ENCODE results near the gene NFKBIE. TPM values are rescaled to one million over a fixed set of nuclear protein-coding genes. Genes with fewer than 3 reads are reported as not detected.

Gene NFKBIE
- polyA plus RNA-seq, 1 donor (not counting 4 experiments of a cell fraction or from before 2014, with no cell fraction given): 7.3 TPM

DNA sequence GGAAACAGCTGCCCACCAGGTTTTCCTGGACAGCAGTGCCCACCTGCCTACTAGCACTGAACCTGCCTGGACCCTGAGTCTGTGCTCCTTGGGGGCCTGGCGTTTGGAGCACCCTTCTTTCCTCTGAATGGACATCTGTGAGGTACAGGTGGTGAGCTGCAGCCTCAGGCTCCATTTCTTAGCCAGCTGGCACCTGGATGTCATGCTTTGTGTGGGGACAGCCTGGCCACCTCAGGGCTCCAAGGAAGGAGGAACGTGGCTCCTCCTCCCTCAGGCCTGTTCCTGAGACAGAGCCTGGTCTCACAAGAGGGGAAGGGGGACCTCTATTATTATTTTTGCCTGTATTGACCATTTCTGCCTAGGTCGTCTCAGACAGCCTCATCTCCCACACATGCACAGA is 13.0 kb upstream of the NFKBIE start:
- no peak overlapping the region for H2AFZ ChIP-seq (ENCODE audit: control insufficient read depth, low read length)
- peaks cover 43% of the 10 kb centered on the region for H3K27me3 ChIP-seq (ENCODE audit: control insufficient read depth, extremely low read depth, insufficient read depth, low read length)
- no peak for FAIRE-seq
- no peak for DNase-seq (ENCODE audit: low read depth, low spot score)
- dilution Hi-C loops (cut with MboI; ENCODE audit: extremely low pct_ligation_motif_present, low sequenced_read_pairs): no loop called here
- TF ChIP-seq, protein P1, sequence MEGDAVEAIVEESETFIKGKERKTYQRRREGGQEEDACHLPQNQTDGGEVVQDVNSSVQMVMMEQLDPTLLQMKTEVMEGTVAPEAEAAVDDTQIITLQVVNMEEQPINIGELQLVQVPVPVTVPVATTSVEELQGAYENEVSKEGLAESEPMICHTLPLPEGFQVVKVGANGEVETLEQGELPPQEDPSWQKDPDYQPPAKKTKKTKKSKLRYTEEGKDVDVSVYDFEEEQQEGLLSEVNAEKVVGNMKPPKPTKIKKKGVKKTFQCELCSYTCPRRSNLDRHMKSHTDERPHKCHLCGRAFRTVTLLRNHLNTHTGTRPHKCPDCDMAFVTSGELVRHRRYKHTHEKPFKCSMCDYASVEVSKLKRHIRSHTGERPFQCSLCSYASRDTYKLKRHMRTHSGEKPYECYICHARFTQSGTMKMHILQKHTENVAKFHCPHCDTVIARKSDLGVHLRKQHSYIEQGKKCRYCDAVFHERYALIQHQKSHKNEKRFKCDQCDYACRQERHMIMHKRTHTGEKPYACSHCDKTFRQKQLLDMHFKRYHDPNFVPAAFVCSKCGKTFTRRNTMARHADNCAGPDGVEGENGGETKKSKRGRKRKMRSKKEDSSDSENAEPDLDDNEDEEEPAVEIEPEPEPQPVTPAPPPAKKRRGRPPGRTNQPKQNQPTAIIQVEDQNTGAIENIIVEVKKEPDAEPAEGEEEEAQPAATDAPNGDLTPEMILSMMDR (optimal IDR thresholded peaks at IDR 0.05 in 1 of 3, IDR thresholded peaks at IDR 0.05 in 1 of 3, conservative IDR thresholded peaks at IDR 0.05 in 1 of 3; ENCODE audit: extremely low read depth in 1 of 3, insufficient read depth in 2 of 3, low read length in 3 of 3): no peak
- TF ChIP-seq EZH2 (IDR thresholded peaks at IDR 0.05; ENCODE audit: low read length): no peak
- H3K36me3 ChIP-seq (ENCODE audit: control insufficient read depth in 2 of 2, extremely low read depth in 1 of 2, insufficient read depth in 2 of 2, low read length in 2 of 2): no peaks in the 10 kb centered on the region
- H3K4me3 ChIP-seq (ENCODE audit: control insufficient read depth in 2 of 3, extremely low read depth in 1 of 3, insufficient read depth in 2 of 3, low read depth in 1 of 3, low read length in 3 of 3): no peak overlapping the region
- H3K9me1 ChIP-seq (ENCODE audit: control insufficient read depth, extremely low read depth, insufficient read depth, low read length): no peaks in the 10 kb centered on the region
- no peak overlapping the region for H3K9ac ChIP-seq (ENCODE audit: control insufficient read depth, extremely low read depth, insufficient read depth, low read length)
- H3K4me1 ChIP-seq (ENCODE audit: control insufficient read depth, extremely low read depth, insufficient read depth, low read length): no peaks in the 10 kb centered on the region
- no peaks in the 10 kb centered on the region for H3K9me3 ChIP-seq (ENCODE audit: control insufficient read depth, low read depth, low read length)
- H3K4me2 ChIP-seq (ENCODE audit: control insufficient read depth, extremely low read depth, insufficient read depth, low read depth, low read length): no peak overlapping the region
- H4K20me1 ChIP-seq (ENCODE audit: control insufficient read depth, extremely low read depth, insufficient read depth, low read length): no peaks in the 10 kb centered on the region
- no peaks in the 10 kb centered on the region for H3K79me2 ChIP-seq (ENCODE audit: control insufficient read depth, insufficient read depth, low read length)
- no peak overlapping the region for H3K27ac ChIP-seq (ENCODE audit: control insufficient read depth, insufficient read depth, low read length)

DNA sequence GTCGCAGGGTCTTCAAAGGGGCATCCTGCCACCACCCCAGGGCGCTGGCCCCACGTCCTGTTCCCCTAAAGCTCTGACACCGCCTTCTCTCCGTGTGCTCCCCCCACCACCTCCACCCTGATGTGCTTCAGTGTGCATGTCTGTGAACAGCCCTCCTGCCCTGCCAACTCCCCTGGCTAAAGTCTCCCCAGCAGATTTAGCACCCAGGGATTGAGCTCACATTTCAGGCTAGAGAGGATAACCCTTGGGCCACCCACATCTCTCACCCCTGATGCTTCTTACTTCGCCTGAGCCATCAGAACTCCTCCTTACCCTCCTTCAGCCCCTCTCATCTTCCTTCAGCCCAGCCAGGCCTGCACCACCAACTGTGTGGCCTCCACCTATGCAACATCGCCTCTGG is 12.4 kb upstream of the NFKBIE start:
- DNase-seq (ENCODE audit: low read depth, low spot score) (no peak), FAIRE-seq (no peak)
- H3K27me3 ChIP-seq (ENCODE audit: control insufficient read depth, extremely low read depth, insufficient read depth, low read length): peaks cover 48% of the 10 kb centered on the region
- TF ChIP-seq EZH2 (IDR thresholded peaks at IDR 0.05; ENCODE audit: low read length): no peak
- TF ChIP-seq, protein P1 (optimal IDR thresholded peaks at IDR 0.05 in 1 of 3, IDR thresholded peaks at IDR 0.05 in 1 of 3, conservative IDR thresholded peaks at IDR 0.05 in 1 of 3; ENCODE audit: extremely low read depth in 1 of 3, insufficient read depth in 2 of 3, low read length in 3 of 3): no peak
- no peak overlapping the region for H3K4me3 ChIP-seq (ENCODE audit: control insufficient read depth in 2 of 3, extremely low read depth in 1 of 3, insufficient read depth in 2 of 3, low read depth in 1 of 3, low read length in 3 of 3)
- H3K4me1 ChIP-seq (ENCODE audit: control insufficient read depth, extremely low read depth, insufficient read depth, low read length): no peaks in the 10 kb centered on the region
- H3K36me3 ChIP-seq (ENCODE audit: control insufficient read depth in 2 of 2, extremely low read depth in 1 of 2, insufficient read depth in 2 of 2, low read length in 2 of 2): no peaks in the 10 kb centered on the region
- H3K9ac ChIP-seq (ENCODE audit: control insufficient read depth, extremely low read depth, insufficient read depth, low read length): no peak overlapping the region
- H3K9me3 ChIP-seq (ENCODE audit: control insufficient read depth, low read depth, low read length): no peaks in the 10 kb centered on the region
- H3K9me1 ChIP-seq (ENCODE audit: control insufficient read depth, extremely low read depth, insufficient read depth, low read length): no peaks in the 10 kb centered on the region
- H3K79me2 ChIP-seq (ENCODE audit: control insufficient read depth, insufficient read depth, low read length): no peaks in the 10 kb centered on the region
- no peak overlapping the region for H3K27ac ChIP-seq (ENCODE audit: control insufficient read depth, insufficient read depth, low read length)
- no peaks in the 10 kb centered on the region for H4K20me1 ChIP-seq (ENCODE audit: control insufficient read depth, extremely low read depth, insufficient read depth, low read length)
- dilution Hi-C loops (cut with MboI; ENCODE audit: extremely low pct_ligation_motif_present, low sequenced_read_pairs): no loop called here
- no peak overlapping the region for H2AFZ ChIP-seq (ENCODE audit: control insufficient read depth, low read length)
- H3K4me2 ChIP-seq (ENCODE audit: control insufficient read depth, extremely low read depth, insufficient read depth, low read depth, low read length): no peak overlapping the region
